Gastrocnemius medialis (tissue), 4 donors: Measurements from ENCODE around the gene ITGA2B. TPM values are rescaled to one million over a fixed set of nuclear protein-coding genes. Genes with fewer than 3 reads are reported as not detected.

Experiments
- ATAC-seq, 2 donors: fragments of 150-250 bp; one replicate each; pipeline ENCODE4 v1.9.1; 2016
- DNase-seq, 2 donors: peaks; one replicate each; pipeline ENCODE4 v3.0.0-alpha.2; 2019
- H3K27ac ChIP-seq, 4 donors: fragments of 200-600 bp; sonication (generic); 1 replicate in 1 of 4; 2 replicates in 3 of 4; pipeline ENCODE4 v1.5.1; 2016 to 2018; ENCODE audit warnings: mild to moderate bottlenecking in 2 of 4, moderate library complexity in 1 of 4
- H3K27me3 ChIP-seq, 3 donors: fragments of 200-600 bp; sonication (generic) in 2 of 3; 1 replicate in 1 of 3; 2 replicates in 2 of 3; pipeline versions ENCODE4 v1.5.1 to v1.6.0; 2016 to 2019; ENCODE audit warnings: mild to moderate bottlenecking in 1 of 3, moderate library complexity in 1 of 3
- H3K36me3 ChIP-seq, 2 donors: fragments of 200-600 bp; sonication (generic) in 1 of 2; one replicate each; pipeline ENCODE4 v1.5.1; 2017 to 2018
- H3K4me1 ChIP-seq, 2 donors: fragments of 200-600 bp; sonication (generic) in 1 of 2; one replicate each; pipeline ENCODE4 v1.5.1; 2016 to 2017; ENCODE audit warnings: mild to moderate bottlenecking in 2 of 2
- H3K4me3 ChIP-seq, 4 donors: fragments of 200-600 bp; sonication (generic) in 3 of 4; 1 replicate in 1 of 4; 2 replicates in 3 of 4; pipeline ENCODE4 v1.5.1; 2016 to 2019; ENCODE audit warnings: mild to moderate bottlenecking in 2 of 4
- H3K9me3 ChIP-seq, 3 donors: fragments of 200-600 bp; sonication (generic) in 2 of 3; 1 replicate in 1 of 3; 2 replicates in 2 of 3; pipeline ENCODE4 v1.5.1; 2016 to 2019
- CTCF ChIP-seq, 5 experiments: fragments of 450-650 bp in 3 of 5; fragments of 200-600 bp in 2 of 5; sonication (generic) in 2 of 5; IDR thresholded peaks in 4 of 5; conservative IDR thresholded peaks in 1 of 5; 1 replicate in 4 of 5; 2 replicates in 1 of 5; pipeline ENCODE4 v1.5.1; 2016 to 2019; ENCODE audit warnings: antibody characterized with exemption in 5 of 5, mild to moderate bottlenecking in 3 of 5, moderate library complexity in 3 of 5
- POLR2A ChIP-seq, 2 donors: fragments of 450-650 bp; IDR thresholded peaks; one replicate each; pipeline ENCODE4 v1.6.1; 2017; ENCODE audit warnings: antibody characterized with exemption in 2 of 2, mild to moderate bottlenecking in 2 of 2, moderate library complexity in 2 of 2
- in situ Hi-C, 4 donors: fragments of 200-750 bp; cut with MboI; loops; one replicate each; pipeline versions ENCODE4 v1.15.0 to v1.8.0; 2017; ENCODE audit warnings: low sequenced_read_pairs in 4 of 4
- intact Hi-C: fragments of 100-400 bp; cut with DNase I; formaldehyde crosslinking; loops from one replicate; pipeline ENCODE4 v1.15.1; 2023; ENCODE audit warnings: low total_unique reads
- total RNA-seq, 4 donors: library from RNA; depleted of rRNA; stranded (reverse); fragments of >200 nt; gene quantifications; one replicate each; pipeline versions ENCODE4 v1.1.0 to v1.2.3, GENCODE V29; 2016

ITGA2B gene
- total RNA-seq, 4 donors from 2014 or later = 0.33 TPM; not detected in 3

GRCh38 chr17:44432254-44433157 lies 43.1 kb upstream of the ITGA2B start:
- Histone ChIP-seq H3K36me3 (peaks cover 0 to 36% of the 10 kb centered on the region in 2 donors), H3K27ac (peak overlapping the region; percentile 84 to 94 (median 89)), H3K9me3 (no peaks in the 10 kb centered on the region), H3K27me3 (no peaks in the 10 kb centered on the region), H3K4me3 (no peak overlapping the region), H3K4me1 (peaks cover 45 to 47% of the 10 kb centered on the region in 2 donors)
- in situ Hi-C loops = no loop called here
- TF ChIP-seq CTCF (IDR thresholded peaks at IDR 0.05 in 4 of 5, conservative IDR thresholded peaks at IDR 0.05 in 1 of 5) = no peak
- TF ChIP-seq POLR2A (IDR thresholded peaks at IDR 0.05) = no peak
- ATAC-seq (peak; percentile 59 to 77), DNase-seq (no peak)
- intact Hi-C loops = loop anchor here (2.0 to 5.0 kb wide), 2 partner anchors 35 to 70 kb away; partner anchors contain the start of gene GPATCH8

- H3K36me3 ChIP-seq = peaks cover 0 to 66% of the 10 kb centered on the region in 2 donors
- no peaks in the 10 kb centered on the region for H3K4me1 ChIP-seq
- H3K27ac ChIP-seq = no peak overlapping the region
- ATAC-seq = no peak
- intact Hi-C loops = no loop called here
- TF ChIP-seq POLR2A (IDR thresholded peaks at IDR 0.05) = no peak
- no peak for TF ChIP-seq CTCF (IDR thresholded peaks at IDR 0.05 in 4 of 5, conservative IDR thresholded peaks at IDR 0.05 in 1 of 5)
- no peak for DNase-seq
- in situ Hi-C loops = no loop called here
- no peaks in the 10 kb centered on the region for H3K27me3 ChIP-seq
- H3K9me3 ChIP-seq = no peaks in the 10 kb centered on the region
- H3K4me3 ChIP-seq = no peak overlapping the region
These were observed 35.5 kb upstream of the ITGA2B start for GRCh38 chr17:44424828-44425461.

- peak; percentile 95 to 96 for ATAC-seq
- Histone ChIP-seq H3K36me3 (peaks cover 0 to 41% of the 10 kb centered on the region in 2 donors), H3K9me3 (no peaks in the 10 kb centered on the region), H3K27ac (peak overlapping the region; percentile 65 to 76 (median 71)), H3K4me1 (peaks cover 4 to 12% of the 10 kb centered on the region in 2 donors), H3K4me3 (no peak overlapping the region), H3K27me3 (no peaks in the 10 kb centered on the region)
- in situ Hi-C loops = loop anchor here in 1 of 4 donors (10.0 kb wide), 1 partner anchor 87 kb away; the partner anchor contains the start of gene GPATCH8
- intact Hi-C loops = loop anchor here (1.0 to 5.0 kb wide), 2 partner anchors 60 to 86 kb away; partner anchors contain the start of gene GPATCH8
- no peak for TF ChIP-seq CTCF (IDR thresholded peaks at IDR 0.05 in 4 of 5, conservative IDR thresholded peaks at IDR 0.05 in 1 of 5)
- no peak for TF ChIP-seq POLR2A (IDR thresholded peaks at IDR 0.05)
- peak in 1 of 2 donors; percentile 20 for DNase-seq
These were observed 28.1 kb upstream of the ITGA2B start for GRCh38 chr17:44417553-44417952.

GRCh38 chr17:44416558-44417289 lies 27.3 kb upstream of the ITGA2B start:
- Histone ChIP-seq H3K27ac (peak overlapping the region; percentile 62 to 76 (median 71)), H3K4me3 (no peak overlapping the region), H3K27me3 (no peaks in the 10 kb centered on the region), H3K9me3 (no peaks in the 10 kb centered on the region), H3K36me3 (peaks cover 0 to 32% of the 10 kb centered on the region in 2 donors), H3K4me1 (peaks cover 4 to 12% of the 10 kb centered on the region in 2 donors)
- TF ChIP-seq CTCF (IDR thresholded peaks at IDR 0.05 in 4 of 5, conservative IDR thresholded peaks at IDR 0.05 in 1 of 5) = no peak
- TF ChIP-seq POLR2A (IDR thresholded peaks at IDR 0.05) = no peak
- intact Hi-C loops (loop anchor here (1.0 to 5.0 kb wide), 2 partner anchors 61 to 87 kb away; partner anchors contain the start of gene GPATCH8), in situ Hi-C loops (loop anchor here in 1 of 4 donors (10.0 kb wide), 1 partner anchor 88 kb away; the partner anchor contains the start of gene GPATCH8)
- ATAC-seq = peak in 1 of 2 donors; percentile 42
- DNase-seq = no peak
